Measurements from ENCODE around the gene ZNF789.

DNA sequence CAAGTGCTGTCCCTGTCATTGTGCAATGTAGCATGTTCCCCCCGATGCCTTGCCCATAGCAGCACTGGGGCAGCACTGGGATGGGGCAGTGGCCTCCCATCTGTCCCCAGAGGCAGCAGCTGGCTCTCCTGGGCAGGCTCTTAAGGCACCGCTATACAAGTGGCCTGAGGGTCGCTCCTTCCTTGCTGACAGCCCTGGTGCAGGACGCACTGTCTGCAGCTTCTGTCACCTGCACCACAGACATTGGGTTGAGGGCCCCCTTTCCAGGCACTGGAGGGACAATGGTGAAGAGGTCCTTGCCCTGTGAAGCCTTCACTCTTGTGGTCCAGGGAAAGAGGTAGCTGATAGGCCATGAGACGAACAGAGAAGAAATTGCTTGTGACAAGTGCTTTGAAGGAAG lies 23.4 kb upstream of the ZNF789 start:
- TF ChIP-seq, protein P1, sequence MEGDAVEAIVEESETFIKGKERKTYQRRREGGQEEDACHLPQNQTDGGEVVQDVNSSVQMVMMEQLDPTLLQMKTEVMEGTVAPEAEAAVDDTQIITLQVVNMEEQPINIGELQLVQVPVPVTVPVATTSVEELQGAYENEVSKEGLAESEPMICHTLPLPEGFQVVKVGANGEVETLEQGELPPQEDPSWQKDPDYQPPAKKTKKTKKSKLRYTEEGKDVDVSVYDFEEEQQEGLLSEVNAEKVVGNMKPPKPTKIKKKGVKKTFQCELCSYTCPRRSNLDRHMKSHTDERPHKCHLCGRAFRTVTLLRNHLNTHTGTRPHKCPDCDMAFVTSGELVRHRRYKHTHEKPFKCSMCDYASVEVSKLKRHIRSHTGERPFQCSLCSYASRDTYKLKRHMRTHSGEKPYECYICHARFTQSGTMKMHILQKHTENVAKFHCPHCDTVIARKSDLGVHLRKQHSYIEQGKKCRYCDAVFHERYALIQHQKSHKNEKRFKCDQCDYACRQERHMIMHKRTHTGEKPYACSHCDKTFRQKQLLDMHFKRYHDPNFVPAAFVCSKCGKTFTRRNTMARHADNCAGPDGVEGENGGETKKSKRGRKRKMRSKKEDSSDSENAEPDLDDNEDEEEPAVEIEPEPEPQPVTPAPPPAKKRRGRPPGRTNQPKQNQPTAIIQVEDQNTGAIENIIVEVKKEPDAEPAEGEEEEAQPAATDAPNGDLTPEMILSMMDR (conservative IDR thresholded peaks at IDR 0.05 in 1 of 2, IDR thresholded peaks at IDR 0.05 in 1 of 2; ENCODE audit: extremely low read depth in 1 of 2, insufficient read depth in 1 of 2, low read depth in 1 of 2, low read length in 2 of 2) = no peak
- TF ChIP-seq EZH2 (IDR thresholded peaks at IDR 0.05; ENCODE audit: borderline replicate concordance, low read length) = no peak

Measured in mammary epithelial cell (primary cell).